ENCODE results near the gene PRRG4. TPM values are rescaled to one million over a fixed set of nuclear protein-coding genes. Genes with fewer than 3 reads are reported as not detected.

Gene PRRG4
- total RNA-seq, 1 donor from 2014 or later, result not detected

DNA sequence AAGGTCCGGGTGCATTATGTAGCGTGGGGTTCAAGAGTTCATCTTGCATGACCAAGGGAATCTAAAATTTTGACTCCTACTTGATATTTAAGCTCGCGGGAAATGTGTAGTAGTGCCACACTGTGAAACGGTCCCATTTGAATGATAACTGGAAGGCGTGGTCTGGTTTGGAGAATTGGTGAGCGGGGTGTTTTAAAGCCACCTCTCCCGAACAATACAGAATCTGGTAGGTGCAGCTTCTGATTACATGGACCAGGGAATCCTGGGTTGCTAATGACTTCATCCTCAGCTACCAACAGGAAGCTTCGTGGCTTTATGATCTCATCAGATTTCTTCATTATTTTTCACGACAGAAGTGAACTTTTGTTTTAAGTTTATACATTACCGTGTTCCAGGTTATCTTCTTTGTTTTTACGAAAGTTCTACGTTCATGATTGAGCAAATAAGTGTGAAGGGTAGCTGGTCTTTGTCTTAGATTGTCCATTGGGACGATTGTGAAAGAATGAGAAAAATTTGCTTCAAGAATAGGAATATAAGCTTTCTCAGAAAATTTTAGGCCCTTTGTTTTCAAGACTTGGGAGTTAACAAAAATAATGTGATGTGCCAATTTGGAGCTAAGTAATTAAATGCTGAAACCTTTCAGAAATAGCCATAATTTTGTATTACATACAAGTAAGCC, 64.6 kb downstream of the PRRG4 start:
- Mint-ChIP-seq H3K36me3 (ENCODE audit: low read depth, unreplicated experiment) (peaks cover 13% of the 10 kb centered on the region), H3K27me3 (ENCODE audit: unreplicated experiment) (peaks cover 2% of the 10 kb centered on the region), H3K4me1 (ENCODE audit: unreplicated experiment) (peaks cover 45% of the 10 kb centered on the region), H3K27ac (ENCODE audit: unreplicated experiment) (peak overlapping the region; percentile 100), H3K9me3 (ENCODE audit: unreplicated experiment) (no peaks in the 10 kb centered on the region), H3K4me3 (ENCODE audit: unreplicated experiment) (peak overlapping the region; percentile 94)
- TF ChIP-seq, protein P1, sequence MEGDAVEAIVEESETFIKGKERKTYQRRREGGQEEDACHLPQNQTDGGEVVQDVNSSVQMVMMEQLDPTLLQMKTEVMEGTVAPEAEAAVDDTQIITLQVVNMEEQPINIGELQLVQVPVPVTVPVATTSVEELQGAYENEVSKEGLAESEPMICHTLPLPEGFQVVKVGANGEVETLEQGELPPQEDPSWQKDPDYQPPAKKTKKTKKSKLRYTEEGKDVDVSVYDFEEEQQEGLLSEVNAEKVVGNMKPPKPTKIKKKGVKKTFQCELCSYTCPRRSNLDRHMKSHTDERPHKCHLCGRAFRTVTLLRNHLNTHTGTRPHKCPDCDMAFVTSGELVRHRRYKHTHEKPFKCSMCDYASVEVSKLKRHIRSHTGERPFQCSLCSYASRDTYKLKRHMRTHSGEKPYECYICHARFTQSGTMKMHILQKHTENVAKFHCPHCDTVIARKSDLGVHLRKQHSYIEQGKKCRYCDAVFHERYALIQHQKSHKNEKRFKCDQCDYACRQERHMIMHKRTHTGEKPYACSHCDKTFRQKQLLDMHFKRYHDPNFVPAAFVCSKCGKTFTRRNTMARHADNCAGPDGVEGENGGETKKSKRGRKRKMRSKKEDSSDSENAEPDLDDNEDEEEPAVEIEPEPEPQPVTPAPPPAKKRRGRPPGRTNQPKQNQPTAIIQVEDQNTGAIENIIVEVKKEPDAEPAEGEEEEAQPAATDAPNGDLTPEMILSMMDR (IDR thresholded peaks at IDR 0.05; ENCODE audit: unreplicated experiment), result no peak
- DNase-seq (ENCODE audit: low spot score), result peak; percentile 22

GRCh38 chr11:32894921-32895320, 65.2 kb downstream of the PRRG4 start:
- DNase-seq (ENCODE audit: low spot score), result no peak
- peaks cover 52% of the 10 kb centered on the region for H3K4me1 Mint-ChIP-seq (ENCODE audit: unreplicated experiment)
- peaks cover 10% of the 10 kb centered on the region for H3K36me3 Mint-ChIP-seq (ENCODE audit: low read depth, unreplicated experiment)
- TF ChIP-seq, protein P1 (IDR thresholded peaks at IDR 0.05; ENCODE audit: unreplicated experiment), result no peak
- H3K27me3 Mint-ChIP-seq (ENCODE audit: unreplicated experiment), result peaks cover 2% of the 10 kb centered on the region
- peak overlapping the region; percentile 94 for H3K4me3 Mint-ChIP-seq (ENCODE audit: unreplicated experiment)
- no peaks in the 10 kb centered on the region for H3K9me3 Mint-ChIP-seq (ENCODE audit: unreplicated experiment)
- H3K27ac Mint-ChIP-seq (ENCODE audit: unreplicated experiment), result peak overlapping the region; percentile 100

DNA sequence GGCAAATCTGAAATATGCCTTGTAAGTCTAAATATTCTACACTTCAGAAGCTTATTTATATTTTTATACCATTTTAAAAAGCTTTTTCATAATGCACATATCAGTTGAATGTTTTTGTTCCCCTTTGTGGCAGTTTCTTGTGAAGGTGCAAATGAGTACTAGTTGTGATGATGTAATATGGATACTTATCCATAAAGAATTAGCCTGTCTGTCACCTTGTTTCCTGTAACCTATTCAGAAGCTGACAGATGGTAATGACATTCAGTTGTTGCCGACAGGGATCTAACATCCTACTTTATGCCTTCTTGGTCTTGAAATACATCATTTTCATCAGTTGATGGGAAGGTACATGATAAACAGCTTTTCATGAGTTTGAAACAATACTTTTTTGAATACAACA, 65.7 kb downstream of the PRRG4 start:
- Mint-ChIP-seq H3K4me3 (ENCODE audit: unreplicated experiment) (peak overlapping the region; percentile 77), H3K4me1 (ENCODE audit: unreplicated experiment) (peaks cover 51% of the 10 kb centered on the region), H3K9me3 (ENCODE audit: unreplicated experiment) (no peaks in the 10 kb centered on the region), H3K27ac (ENCODE audit: unreplicated experiment) (peak overlapping the region; percentile 100), H3K27me3 (ENCODE audit: unreplicated experiment) (peaks cover 2% of the 10 kb centered on the region), H3K36me3 (ENCODE audit: low read depth, unreplicated experiment) (peaks cover 8% of the 10 kb centered on the region)
- TF ChIP-seq, protein P1 (IDR thresholded peaks at IDR 0.05; ENCODE audit: unreplicated experiment), result no peak
- DNase-seq (ENCODE audit: low spot score), result no peak

- peaks cover under 1% of the 10 kb centered on the region for H3K27me3 Mint-ChIP-seq (ENCODE audit: unreplicated experiment)
- peak overlapping the region; percentile 27 for H3K4me3 Mint-ChIP-seq (ENCODE audit: unreplicated experiment)
- peak overlapping the region; percentile 39 for H3K27ac Mint-ChIP-seq (ENCODE audit: unreplicated experiment)
- no peaks in the 10 kb centered on the region for H3K9me3 Mint-ChIP-seq (ENCODE audit: unreplicated experiment)
- peaks cover 7% of the 10 kb centered on the region for H3K36me3 Mint-ChIP-seq (ENCODE audit: low read depth, unreplicated experiment)
- peaks cover 60% of the 10 kb centered on the region for H3K4me1 Mint-ChIP-seq (ENCODE audit: unreplicated experiment)
- TF ChIP-seq, protein P1 (IDR thresholded peaks at IDR 0.05; ENCODE audit: unreplicated experiment), result no peak
- DNase-seq (ENCODE audit: low spot score), result no peak
These were observed 67.4 kb downstream of the PRRG4 start for GRCh38 chr11:32897103-32897502.

- TF ChIP-seq, protein P1 (IDR thresholded peaks at IDR 0.05; ENCODE audit: unreplicated experiment), result no peak
- DNase-seq (ENCODE audit: low spot score), result no peak
- no peaks in the 10 kb centered on the region for H3K9me3 Mint-ChIP-seq (ENCODE audit: unreplicated experiment)
- H3K27ac Mint-ChIP-seq (ENCODE audit: unreplicated experiment), result no peak overlapping the region
- H3K27me3 Mint-ChIP-seq (ENCODE audit: unreplicated experiment), result no peaks in the 10 kb centered on the region
- peaks cover 78% of the 10 kb centered on the region for H3K4me1 Mint-ChIP-seq (ENCODE audit: unreplicated experiment)
- peaks cover 9% of the 10 kb centered on the region for H3K36me3 Mint-ChIP-seq (ENCODE audit: low read depth, unreplicated experiment)
- no peak overlapping the region for H3K4me3 Mint-ChIP-seq (ENCODE audit: unreplicated experiment)
These were observed 69.7 kb downstream of the PRRG4 start for GRCh38 chr11:32899438-32899837.
